Middle frontal gyrus (tissue), 1 donor: ENCODE results near the gene FAM3D.
"Not testable (repeated sequence)": the region's sequence is repeated elsewhere in the genome, so short reads cannot be mapped to it uniquely, and the experiment has no call there.

ENCODE experiments used
- DNase-seq: peaks from one replicate; pipeline ENCODE4 v3.0.0-alpha.2; 2015; ENCODE audit warnings: low spot score; ENCODE audit errors: extremely low spot score

The FAM3D gene, protein sequence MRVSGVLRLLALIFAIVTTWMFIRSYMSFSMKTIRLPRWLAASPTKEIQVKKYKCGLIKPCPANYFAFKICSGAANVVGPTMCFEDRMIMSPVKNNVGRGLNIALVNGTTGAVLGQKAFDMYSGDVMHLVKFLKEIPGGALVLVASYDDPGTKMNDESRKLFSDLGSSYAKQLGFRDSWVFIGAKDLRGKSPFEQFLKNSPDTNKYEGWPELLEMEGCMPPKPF

DNA sequence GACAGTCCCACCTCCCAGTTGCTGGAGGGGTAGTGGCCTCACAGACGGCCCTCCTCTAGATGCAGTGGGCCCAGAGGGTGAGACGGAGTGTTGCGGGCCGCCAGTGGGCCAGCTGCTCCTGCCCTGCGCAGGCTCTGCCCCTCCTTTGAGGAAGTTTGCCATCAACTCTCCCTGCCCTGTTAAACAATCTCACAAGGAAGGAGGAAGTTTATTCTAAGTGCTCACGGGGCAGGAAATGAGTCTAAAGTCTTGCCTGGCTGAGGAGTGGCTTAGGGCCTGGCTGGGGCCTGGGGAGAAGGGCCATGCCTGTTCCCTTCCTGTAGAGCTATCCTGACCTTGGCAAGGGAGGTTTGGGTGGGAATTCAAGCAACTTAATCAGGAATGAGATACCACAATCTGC lies at the start of gene FAM3D:
Gene FAM3D (minus strand): TSS at position 92 of the 400 bp plus-strand sequence. CDS start 11,211 bp downstream, outside the sequence.
- DNase-seq = no peak

DNA sequence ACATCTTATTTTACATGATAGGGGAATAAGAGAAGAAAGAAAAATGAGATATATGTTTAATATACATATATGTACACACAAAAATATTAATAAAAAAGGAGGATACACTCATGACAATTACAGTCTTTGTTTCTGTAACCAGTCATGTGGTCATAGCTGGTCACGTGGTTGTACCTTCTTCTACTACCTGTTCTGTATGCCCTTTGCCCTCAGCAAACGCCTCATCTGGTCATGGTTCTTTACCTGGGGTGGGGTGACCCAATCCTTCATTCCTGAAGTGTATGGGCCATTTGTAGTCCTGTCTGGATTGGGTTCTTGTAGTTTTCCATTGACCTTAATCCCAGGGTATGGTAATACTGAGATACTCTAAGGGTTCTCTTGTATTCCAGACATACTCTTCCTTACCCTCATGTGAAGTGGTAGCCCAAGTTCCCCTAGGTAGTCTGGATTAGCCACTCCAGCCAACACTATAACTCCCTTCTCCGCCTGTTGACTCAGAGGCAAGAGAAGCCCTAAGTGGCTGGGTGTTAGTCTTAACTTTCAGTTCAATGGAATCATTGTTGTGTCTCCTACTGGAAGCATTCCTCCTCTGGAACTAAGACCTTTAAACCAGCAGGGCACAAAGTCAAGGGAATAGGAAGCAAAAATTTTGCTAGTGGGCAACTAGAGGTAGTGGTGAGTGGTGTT lies 47.3 kb upstream of the FAM3D start:
- no peak for DNase-seq

DNA sequence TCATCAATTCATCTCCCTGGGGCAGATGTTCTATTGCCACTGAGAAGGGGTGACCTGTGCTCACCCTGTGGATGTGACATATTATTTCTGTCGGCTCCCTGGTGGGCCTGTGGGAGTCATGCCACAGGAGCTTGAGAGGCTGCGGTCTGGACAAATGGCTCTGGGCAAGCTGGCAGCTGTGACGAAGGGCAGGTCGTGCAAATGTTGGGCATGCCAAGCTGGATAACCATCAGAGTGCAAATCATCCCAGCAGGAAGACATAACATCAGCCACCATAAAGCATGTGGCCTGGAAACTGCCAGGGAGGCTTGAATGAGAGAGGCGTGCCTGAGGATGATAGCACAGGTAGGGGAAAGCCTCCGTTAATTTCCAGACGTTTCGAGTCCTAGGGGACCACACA lies 45.3 kb upstream of the FAM3D start:
- no peak for DNase-seq

DNA sequence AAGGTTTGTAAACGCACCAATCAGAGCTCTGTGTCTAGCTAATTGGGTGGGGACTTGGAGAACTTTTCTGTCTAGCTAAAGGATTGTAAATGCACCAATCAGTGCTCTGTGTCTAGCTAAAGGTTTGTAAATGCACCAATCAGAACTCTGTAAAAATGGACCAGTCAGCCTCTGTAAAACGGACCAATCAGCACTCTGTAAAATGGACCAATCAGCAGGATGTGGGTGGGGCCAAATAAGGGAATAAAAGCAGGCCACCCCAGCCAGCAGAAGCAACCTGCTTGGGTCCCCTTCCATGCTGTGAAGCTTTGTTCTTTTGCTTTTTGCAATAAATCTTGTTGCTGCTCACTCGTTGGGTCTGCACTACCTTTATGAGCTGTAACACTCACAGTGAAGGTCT lies 42.4 kb upstream of the FAM3D start:
- not testable (repeated sequence) for DNase-seq

DNA sequence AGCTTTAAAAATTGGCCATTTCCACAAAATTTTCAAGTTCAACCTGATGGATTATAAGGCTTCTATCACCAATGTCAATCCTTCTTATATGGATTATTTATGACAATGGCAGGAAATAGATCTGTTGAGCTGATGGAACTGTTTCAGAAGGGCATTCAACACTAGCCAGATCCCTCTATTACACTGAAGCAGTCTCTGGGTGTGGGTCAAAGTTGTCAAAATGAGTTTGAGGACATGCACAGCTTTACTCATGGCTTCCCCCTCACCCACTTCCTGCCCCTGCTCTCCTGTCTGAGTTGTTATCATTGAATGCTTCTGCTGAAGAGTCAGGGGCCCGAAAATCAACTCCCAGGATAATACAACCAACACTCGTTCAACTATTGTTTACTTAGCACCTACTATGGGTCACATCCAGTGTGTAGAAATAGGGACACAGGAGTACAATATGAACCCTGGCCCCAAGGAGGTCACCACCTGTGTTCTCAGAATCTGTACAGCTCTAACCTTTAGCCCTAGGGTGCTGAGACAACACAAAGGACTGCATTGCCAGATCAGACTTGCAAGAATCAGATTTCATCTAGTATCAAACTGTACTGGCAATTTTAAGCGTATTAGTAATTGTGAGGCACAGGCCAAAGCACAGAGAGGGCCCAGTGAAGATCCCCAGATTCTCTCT lies 41.7 kb upstream of the FAM3D start:
- DNase-seq = no peak

DNA sequence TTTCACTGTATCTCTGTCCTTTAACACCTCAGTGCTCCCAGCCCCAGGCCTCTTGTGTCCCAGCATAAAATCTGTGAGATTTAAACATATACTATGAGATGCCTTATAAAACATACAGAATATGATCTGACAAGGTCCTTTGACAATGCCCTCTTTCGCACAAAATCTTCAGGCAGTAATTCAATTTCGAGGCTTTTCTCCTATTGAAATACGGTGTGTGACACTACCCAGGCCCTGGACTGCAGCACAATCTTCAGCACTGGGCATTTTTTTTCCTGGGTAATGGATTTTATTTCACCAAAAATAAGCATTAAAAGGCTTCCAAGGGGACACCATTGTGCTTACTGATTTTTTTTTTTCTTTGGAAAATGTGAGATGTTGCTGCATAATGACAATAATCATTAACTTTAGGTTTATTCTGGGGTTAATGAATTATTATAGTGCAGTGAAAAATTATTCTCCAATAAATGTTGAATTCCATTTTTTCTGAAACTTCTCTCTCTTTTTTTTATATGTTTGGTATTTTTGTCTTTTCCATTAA lies 40.9 kb upstream of the FAM3D start:
- DNase-seq = no peak

DNA sequence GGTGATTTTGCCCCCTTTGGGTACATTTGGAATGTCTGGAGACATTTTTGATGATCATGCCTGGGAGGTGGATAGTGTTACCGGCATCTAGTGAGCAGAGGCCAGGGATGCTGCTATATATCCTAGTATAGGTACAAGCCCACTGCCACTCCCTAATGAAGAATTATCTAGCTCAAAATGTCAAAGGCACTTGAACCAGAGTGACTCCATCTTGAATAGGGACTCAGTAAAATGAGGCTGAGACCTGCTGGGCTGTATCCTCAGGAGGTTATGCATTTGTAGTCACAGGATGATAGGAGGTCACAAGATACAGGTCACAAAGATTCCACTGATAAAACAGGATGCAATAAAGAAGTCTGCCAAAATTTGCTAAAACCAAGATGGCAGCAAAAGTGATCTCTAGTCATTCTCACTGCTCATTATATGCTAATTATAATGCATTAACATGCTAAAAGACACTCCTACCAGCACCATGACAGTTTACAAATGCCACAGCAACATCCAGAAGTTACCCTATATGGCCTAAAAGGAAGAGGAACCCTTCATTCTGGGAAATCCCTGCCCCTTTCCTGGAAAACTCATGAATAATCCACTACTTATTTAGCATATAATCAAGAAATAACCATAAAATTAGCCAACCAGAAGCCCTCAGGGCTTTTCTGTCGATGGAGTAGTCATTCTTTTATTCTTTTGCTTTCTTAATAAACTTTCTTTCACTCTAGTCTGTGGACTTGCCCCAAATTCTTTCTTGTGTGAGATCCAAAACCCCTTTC lies 40.0 kb upstream of the FAM3D start:
- no peak for DNase-seq

DNA sequence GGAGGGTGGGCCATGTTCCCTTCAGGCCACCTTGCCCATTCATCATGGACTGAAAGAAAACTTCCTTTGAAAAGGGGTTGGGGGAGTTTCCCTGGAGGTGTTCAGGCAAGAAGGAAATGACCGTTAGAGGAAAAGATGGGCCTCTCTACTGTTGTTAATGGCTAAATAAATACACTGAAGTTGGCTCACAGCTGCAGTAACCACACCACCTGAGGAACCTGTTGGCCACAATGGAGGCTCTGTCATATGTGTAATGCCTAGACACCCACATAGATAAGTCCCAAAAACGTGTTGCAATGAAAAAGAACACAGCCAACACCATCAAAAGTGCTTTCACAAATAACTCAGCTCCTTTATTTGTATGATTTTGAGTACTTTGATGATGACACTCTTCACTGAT lies 38.2 kb upstream of the FAM3D start:
- DNase-seq = no peak

DNA sequence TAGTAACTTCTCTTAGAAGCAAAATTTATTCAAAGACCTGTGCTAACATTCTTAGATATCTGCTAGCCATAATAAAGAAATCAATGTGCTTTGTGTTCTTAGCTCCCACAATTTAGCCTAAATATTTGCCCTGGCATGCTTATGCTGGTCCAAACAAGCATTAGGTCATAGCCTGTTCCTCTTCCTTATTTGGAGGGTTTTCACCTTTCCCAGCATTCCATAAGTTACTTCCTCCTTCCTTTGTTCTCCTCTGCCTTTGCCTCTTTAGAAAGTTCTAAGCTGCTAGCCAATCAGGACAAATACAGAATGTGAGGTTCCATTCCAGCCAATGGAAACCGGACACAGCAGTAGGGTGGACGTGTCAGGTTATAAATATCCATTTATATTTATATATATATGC lies 37.7 kb upstream of the FAM3D start:
- DNase-seq = not testable (repeated sequence)

DNA sequence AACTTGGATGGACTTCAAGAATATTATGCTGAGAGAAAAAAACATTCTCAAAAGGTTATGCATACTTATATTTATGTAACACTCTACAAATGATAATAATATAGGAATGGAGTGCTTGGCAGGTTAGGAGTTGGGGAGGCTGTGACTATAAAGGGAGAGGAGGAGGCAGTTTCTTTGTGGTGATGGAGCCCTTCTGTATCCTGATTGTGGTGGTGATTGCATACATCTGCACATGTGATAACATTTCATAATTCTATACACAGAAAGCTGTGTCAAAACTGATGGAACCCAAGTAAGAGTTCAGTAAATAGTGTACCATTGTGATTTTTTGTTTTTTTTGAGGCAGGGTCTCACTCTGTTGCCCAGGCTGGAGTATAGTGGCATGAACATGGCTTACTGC lies 31.7 kb upstream of the FAM3D start:
- no peak for DNase-seq

DNA sequence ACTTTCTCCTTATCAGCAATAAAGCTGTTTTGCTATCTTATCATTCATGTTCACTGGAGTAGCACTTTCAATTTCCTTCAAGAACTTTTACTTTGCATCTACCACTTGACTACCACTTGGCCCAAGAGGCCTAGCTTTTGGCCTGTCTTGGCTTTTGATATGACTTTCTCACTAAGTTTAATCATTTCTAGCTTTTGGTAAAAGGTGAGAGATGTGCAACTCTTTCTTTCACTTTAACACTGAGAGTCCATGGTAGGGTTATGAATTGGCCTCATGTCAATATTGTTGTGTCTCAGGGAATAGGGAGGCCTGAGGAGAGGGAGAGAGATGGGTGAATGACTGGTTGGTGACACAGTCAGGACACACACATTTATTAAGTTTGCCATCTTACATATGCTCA lies 31.0 kb upstream of the FAM3D start:
- no peak for DNase-seq

DNA sequence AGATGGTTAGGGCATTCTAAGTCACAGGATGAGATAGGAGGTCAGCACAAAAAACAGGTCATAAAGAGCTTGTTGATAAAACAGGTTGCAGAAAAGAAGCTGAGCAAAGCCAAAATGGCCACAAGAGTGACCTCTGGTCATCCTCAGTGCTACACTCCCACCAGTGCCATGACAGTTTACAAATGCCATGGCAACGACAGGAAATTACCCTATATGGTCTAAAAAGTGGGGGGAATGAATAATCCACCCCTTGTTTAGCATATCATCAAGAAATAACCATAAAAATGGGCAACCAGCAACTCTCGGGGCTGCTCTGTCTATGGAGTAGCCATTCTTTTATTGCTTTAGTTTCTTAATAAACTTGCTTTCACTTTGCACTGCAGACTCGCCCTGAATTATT lies 30.2 kb upstream of the FAM3D start:
- not testable (repeated sequence) for DNase-seq

DNA sequence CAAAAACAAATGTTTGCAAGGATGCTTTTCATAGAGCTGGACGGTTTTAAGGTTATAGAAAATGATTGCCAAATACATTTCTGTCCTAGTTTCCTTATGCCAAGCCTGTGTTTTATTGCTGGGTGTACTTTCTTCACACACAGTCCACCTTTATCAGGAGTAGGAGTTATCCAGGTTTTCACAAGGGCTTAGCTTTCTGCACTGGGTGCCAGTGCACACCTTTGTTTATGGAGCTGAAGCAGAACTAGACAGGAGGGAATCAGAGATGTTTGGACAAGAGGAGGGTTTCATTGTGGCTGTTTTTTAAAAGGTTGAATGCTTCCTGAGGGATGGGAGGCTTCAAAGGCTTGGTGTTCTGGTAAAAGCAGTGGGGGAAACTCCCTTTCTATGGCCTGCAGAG lies 29.5 kb upstream of the FAM3D start:
- no peak for DNase-seq

DNA sequence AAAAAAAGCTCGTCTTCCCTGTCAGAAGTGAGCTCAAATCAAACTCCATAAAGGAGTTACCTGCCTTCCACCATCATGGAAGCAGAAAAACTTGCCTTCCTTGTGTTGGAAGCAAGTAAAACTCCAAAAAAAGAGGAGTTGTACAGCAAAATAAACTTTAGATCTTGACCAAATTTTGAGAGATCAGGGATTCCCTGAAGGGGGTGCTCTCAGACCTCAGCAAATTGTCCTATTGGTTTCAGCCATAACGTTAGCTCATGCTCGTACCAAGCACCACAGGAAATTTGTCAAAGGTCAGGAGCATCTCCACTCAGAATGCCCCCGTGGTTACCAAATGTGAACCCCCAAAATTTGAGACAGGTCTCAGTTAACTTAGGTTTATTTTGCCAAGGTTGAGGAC lies 28.7 kb upstream of the FAM3D start:
- DNase-seq = not testable (repeated sequence)

DNA sequence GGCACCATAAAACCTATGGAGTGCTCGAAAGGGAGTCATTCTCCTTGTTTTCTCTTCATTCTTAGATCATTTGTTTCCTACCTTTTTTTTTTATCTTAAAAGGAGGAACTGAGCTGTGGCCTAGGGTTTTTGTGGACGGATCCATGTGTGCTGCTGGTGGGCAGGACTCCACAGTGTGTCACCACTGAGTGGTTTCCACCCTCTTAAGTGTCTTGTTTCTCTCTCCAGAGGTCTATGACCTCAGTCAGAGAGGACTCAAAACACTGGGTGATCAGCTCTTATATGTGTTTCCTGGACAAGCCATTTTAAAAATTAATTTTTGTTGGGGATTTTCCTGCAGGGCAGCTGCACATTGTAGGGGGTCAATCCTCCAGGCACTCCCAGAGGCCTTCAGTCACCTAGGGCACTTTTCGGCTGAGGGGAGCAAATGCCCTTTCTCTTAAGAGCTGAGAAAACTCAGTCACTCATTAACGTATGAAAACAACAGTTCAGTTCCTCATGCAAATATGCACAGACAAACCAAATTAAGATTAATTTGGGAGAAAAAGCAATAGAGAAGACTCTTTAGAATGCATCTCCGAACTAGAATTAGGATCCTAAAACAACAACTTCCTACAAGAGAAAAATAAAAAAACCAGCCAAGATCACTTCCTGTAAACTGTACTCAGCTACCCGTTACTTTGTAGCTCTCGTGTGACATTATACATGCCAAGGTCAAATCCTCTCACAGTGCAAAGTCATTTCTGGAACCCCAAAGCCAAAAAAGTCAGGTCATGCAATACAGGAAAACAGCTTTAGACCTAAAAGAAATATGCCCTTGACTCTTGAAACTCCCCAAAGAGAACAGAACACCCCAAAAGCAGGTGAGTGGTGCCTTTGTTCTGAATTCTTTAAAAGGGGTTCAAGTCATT lies 27.6 kb upstream of the FAM3D start:
- no peak for DNase-seq

DNA sequence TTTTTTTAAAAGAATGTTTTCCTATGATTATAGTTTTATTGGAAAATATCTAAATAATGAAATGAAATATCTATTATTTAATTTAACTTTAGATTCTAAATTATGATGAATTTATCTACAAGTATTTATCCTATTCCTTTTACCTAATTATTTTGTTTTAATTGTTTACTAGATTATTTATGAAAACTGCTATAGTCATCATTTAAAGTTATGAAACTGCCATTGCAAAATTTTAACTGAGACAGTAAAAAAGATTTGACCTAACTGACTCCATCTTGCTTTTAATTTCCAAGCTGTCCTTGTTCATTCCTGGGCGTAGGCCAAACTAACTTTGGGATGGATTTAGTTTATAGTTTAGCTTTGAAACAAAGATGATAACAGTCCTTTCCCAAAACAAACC lies 25.9 kb upstream of the FAM3D start:
- DNase-seq = no peak

DNA sequence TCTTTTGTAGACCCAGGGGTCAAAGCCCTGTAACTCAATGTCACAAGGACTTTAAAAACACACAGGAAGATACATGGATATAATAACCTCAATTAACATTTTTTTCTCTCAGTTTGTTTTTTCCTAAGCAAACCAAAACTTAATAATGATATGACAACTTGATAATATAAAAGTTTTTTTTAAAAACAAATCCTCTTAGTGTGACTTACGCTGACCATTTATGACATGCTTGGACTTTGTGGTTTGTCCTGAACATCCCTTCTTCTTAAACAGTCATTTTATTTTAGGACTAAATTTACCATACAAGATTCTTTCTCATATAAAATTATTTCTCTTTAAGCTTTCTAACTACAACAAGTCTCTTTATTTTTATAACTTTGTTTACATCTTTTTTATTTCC lies 25.4 kb upstream of the FAM3D start:
- no peak for DNase-seq

DNA sequence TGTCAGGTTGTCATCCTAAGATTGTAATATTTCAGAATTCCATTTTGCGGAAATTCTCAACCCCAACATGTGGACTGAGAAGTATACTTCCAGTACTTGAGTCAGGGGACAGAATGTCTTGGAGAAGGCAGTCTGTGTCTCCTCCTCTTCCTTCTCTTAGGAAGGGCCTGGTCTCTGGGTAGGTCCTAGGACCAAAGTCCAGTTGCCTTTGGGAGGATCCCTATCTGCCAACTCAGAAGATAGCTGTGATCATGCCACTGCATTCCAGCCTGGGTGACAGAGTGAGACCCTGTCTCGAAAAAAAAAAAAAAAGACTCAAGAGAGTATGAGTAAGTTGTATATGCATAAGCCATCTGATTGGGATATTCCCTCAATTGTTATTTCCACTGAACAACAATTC lies 23.9 kb upstream of the FAM3D start:
- no peak for DNase-seq

DNA sequence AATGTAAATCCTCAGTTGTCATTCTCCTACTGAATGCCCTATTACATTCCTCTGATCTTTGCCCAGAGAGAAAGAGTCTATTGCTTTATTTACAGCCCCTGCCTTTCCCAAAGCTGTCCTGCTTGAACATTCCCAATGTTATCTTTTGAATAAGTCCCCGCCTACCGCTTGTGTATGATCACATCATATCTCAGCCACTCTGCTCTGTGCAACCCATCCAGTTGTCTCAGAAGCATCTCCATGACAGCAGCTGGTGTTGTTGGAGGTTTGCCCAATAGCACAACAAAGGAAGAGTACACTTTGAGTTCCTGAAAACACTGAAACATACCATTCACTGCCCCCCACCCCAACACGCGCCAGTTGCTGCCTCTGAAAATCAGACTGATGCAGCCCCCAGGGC lies 22.0 kb upstream of the FAM3D start:
- DNase-seq = no peak

DNA sequence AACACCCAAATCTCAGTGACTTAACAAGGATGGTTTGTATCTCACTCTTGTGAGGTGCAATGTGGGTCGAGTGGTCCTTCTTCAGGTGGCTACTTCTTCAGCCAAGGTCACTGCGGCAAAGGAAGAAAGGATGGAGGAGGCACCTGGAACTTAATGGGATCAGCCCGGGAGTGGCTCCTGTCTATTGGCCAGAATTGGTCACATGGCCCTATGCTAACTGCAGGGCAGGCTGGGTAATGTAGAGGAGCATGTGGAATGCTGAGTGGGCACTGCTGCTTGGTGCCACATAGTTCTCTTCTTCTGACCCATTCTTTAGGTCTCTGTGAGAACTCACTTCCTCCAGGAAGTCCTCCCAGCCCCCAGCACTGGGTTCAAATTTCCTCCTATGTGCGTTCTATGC lies 20.3 kb upstream of the FAM3D start:
- DNase-seq = no peak

DNA sequence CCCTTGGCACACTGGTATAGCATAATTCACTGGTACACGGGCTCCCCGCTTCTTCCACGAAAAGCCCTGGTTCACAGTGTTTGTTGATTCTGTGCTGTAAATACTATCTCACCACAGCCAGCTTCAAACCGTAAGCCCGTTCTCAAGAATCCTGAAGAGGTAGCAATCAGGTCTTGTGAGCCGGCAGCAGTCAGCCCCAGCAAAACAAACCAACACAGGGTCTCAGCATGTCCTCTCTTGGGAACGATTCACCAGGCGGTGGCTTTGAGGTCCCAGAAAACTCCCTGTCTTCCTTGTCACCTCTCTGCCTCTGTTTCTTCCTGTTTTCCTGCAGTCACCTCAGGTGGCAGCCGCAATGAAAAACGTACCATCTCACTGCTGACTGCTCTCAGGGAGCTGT lies 19.1 kb upstream of the FAM3D start:
- no peak for DNase-seq
